Tibial nerve (tissue), 3 donors: Measurements from ENCODE around the gene SLC1A7.

Source experiments
- POLR2A ChIP-seq, 2 donors: fragments of 450-650 bp; IDR thresholded peaks; one replicate each; pipeline ENCODE4 v1.6.1; 2017; ENCODE audit warnings: antibody characterized with exemption in 2 of 2, mild to moderate bottlenecking in 2 of 2, moderate library complexity in 2 of 2
- TF ChIP-seq, protein P1 (sequence below), 5 experiments: fragments of 200-600 bp in 3 of 5; fragments of 450-650 bp in 2 of 5; sonication (generic) in 3 of 5; IDR thresholded peaks; one replicate each; pipeline ENCODE4 v1.5.1; 2016 to 2019; ENCODE audit warnings: antibody characterized with exemption in 5 of 5, mild to moderate bottlenecking in 3 of 5, moderate library complexity in 2 of 5

GRCh38 chr1:53071915-53072314, 70.5 kb downstream of the SLC1A7 start:
- TF ChIP-seq, protein P1, sequence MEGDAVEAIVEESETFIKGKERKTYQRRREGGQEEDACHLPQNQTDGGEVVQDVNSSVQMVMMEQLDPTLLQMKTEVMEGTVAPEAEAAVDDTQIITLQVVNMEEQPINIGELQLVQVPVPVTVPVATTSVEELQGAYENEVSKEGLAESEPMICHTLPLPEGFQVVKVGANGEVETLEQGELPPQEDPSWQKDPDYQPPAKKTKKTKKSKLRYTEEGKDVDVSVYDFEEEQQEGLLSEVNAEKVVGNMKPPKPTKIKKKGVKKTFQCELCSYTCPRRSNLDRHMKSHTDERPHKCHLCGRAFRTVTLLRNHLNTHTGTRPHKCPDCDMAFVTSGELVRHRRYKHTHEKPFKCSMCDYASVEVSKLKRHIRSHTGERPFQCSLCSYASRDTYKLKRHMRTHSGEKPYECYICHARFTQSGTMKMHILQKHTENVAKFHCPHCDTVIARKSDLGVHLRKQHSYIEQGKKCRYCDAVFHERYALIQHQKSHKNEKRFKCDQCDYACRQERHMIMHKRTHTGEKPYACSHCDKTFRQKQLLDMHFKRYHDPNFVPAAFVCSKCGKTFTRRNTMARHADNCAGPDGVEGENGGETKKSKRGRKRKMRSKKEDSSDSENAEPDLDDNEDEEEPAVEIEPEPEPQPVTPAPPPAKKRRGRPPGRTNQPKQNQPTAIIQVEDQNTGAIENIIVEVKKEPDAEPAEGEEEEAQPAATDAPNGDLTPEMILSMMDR (IDR thresholded peaks at IDR 0.05): no peak
- TF ChIP-seq POLR2A (IDR thresholded peaks at IDR 0.05): no peak
